Transverse colon (tissue), 4 donors: ENCODE measurements around the gene RAX2.

Experiments
- CTCF ChIP-seq, 5 experiments: fragments of 200-600 bp in 3 of 5; fragments of 450-650 bp in 2 of 5; sonication (generic) in 3 of 5; IDR thresholded peaks; 1 replicate in 2 of 5; 2 replicates in 3 of 5; pipeline ENCODE4 v1.5.1; 2016 to 2017; ENCODE audit warnings: antibody characterized with exemption in 5 of 5, inconsistent platforms in 3 of 5, mild to moderate bottlenecking in 2 of 5, moderate library complexity in 1 of 5
- EP300 ChIP-seq: sonication (generic); formaldehyde crosslinking; IDR thresholded peaks from one replicate; pipeline ENCODE4 v1.6.1; 2017; ENCODE audit warnings: antibody characterized with exemption, low read depth
- POLR2A ChIP-seq: fragments of 450-650 bp; IDR thresholded peaks from one replicate; pipeline ENCODE4 v1.6.1; 2016; ENCODE audit warnings: antibody characterized with exemption, mild to moderate bottlenecking, moderate library complexity
- POLR2AphosphoS5 ChIP-seq, 3 donors: sonication (generic); formaldehyde crosslinking; IDR thresholded peaks; one replicate each; pipeline ENCODE4 v1.6.1; 2016; ENCODE audit warnings: antibody characterized with exemption in 3 of 3

GRCh38 chr19:3761382-3762129 lies 10.5 kb downstream of the RAX2 start, which contains the start of gene APBA3:
- TF ChIP-seq CTCF (IDR thresholded peaks at IDR 0.05): peak; percentile 54 to 85 (median 75)
- peak; percentile 80 to 86 (median 85) for TF ChIP-seq POLR2AphosphoS5 (IDR thresholded peaks at IDR 0.05)
- TF ChIP-seq POLR2A: peak; percentile 79
- no peak for TF ChIP-seq EP300
